OCI-LY3 (cell line): ENCODE data around the gene NSL1.

Experiments used
- H2AFZ ChIP-seq: fragments of 200-600, 300-600 bp; shearing (Covaris generic); 2 replicates; pipeline ENCODE4 v1.6.0; 2014; ENCODE audit warnings: antibody characterized with exemption, low read depth, low read length
- H3K27ac ChIP-seq: fragments of 200-600, 300-600 bp; sonication (generic); 2 replicates; pipeline ENCODE4 v1.5.1; 2014; ENCODE audit warnings: mild to moderate bottlenecking, low read length, moderate library complexity, mixed read lengths
- H3K27me3 ChIP-seq: fragments of 200-600, 300-600 bp; sonication (generic); 2 replicates; pipeline ENCODE4 v1.6.1; 2014; ENCODE audit warnings: low read depth, low read length, mixed read lengths
- H3K36me3 ChIP-seq: fragments of 200-600, 300-600 bp; sonication (generic); replicated peaks from 2 replicates; pipeline ENCODE3; 2014; ENCODE audit warnings: low read depth, low read length, mixed read lengths
- H3K4me1 ChIP-seq: fragments of 300-600, 200-600 bp; sonication (generic); 2 replicates; pipeline ENCODE4 v1.6.1; 2014; ENCODE audit warnings: low read length, mixed read lengths
- H3K4me2 ChIP-seq: fragments of 200-600, 300-600 bp; sonication (generic); 2 replicates; pipeline ENCODE4 v1.6.1; 2014; ENCODE audit warnings: low read length, mixed read lengths
- H3K4me3 ChIP-seq: fragments of 300-600, 200-600 bp; sonication (generic); 2 replicates; pipeline ENCODE4 v1.5.1; 2014; ENCODE audit warnings: antibody characterized with exemption, mild to moderate bottlenecking, low read length, moderate library complexity
- H3K79me2 ChIP-seq: fragments of 300-600, 200-600 bp; shearing (Covaris generic); 2 replicates; pipeline ENCODE4 v1.6.1; 2014; ENCODE audit warnings: mild to moderate bottlenecking, low read length, mixed read lengths
- H3K9ac ChIP-seq: fragments of 300-600, 200-600 bp; shearing (Covaris generic); 2 replicates; pipeline ENCODE4 v1.6.0; 2014; ENCODE audit warnings: mild to moderate bottlenecking, low read length, moderate library complexity
- H3K9me3 ChIP-seq: fragments of 200-600, 300-600 bp; shearing (Covaris generic); 2 replicates; pipeline ENCODE4 v1.6.1; 2014; ENCODE audit warnings: low read length, mixed read lengths; ENCODE audit not compliant: insufficient read depth
- H4K20me1 ChIP-seq: fragments of 200-600, 300-600 bp; sonication (generic); 2 replicates; pipeline ENCODE4 v1.6.1; 2016; ENCODE audit warnings: low read length, mixed read lengths; ENCODE audit not compliant: insufficient read depth
- EZH2phosphoT487 ChIP-seq: fragments of 200-600 bp; shearing (Covaris generic); IDR thresholded peaks from 2 replicates; pipeline ENCODE4 v1.6.1; 2018; ENCODE audit warnings: antibody characterized with exemption, mixed run types, low read depth
- TF ChIP-seq, protein P1 (sequence below): fragments of 200-600, 300-600 bp; sonication (generic); IDR thresholded peaks from 2 replicates; pipeline ENCODE4 v1.5.1; 2014; ENCODE audit warnings: antibody characterized with exemption, low read length, low read depth

NSL1 gene

DNA sequence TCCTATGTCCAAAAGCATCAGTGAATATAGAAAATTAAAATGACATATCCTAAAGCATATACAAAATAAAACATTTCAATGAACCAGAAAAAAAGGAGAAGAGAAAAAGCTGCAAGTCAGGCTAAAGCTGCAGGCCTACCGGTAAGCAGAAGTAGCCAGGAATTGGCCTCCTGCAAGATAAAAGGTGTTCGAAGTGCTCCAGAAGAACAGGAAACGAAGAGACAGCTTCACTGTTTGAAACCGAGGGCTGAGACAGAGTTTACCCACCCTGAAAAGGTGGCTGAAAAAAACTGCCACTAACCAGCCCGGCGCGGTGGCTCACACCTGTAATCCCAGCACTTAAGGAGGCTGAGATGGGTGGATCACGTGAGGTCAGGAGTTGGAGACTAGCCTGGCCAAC lies 37.4 kb downstream of the NSL1 start:
- peaks cover 9% of the 10 kb centered on the region for H4K20me1 ChIP-seq
- no peak overlapping the region for H2AFZ ChIP-seq
- no peaks in the 10 kb centered on the region for H3K27me3 ChIP-seq
- H3K36me3 ChIP-seq, result peaks cover 3% of the 10 kb centered on the region
- H3K9ac ChIP-seq, result peak overlapping the region; percentile 59; the same call in 1 of the 2 replicates
- H3K79me2 ChIP-seq, result peaks cover 37% of the 10 kb centered on the region
- H3K4me1 ChIP-seq, result peaks cover 58% of the 10 kb centered on the region
- H3K27ac ChIP-seq, result peak overlapping the region; percentile 90
- H3K9me3 ChIP-seq, result no peaks in the 10 kb centered on the region
- peak overlapping the region; percentile 94 for H3K4me2 ChIP-seq
- TF ChIP-seq, protein P1, sequence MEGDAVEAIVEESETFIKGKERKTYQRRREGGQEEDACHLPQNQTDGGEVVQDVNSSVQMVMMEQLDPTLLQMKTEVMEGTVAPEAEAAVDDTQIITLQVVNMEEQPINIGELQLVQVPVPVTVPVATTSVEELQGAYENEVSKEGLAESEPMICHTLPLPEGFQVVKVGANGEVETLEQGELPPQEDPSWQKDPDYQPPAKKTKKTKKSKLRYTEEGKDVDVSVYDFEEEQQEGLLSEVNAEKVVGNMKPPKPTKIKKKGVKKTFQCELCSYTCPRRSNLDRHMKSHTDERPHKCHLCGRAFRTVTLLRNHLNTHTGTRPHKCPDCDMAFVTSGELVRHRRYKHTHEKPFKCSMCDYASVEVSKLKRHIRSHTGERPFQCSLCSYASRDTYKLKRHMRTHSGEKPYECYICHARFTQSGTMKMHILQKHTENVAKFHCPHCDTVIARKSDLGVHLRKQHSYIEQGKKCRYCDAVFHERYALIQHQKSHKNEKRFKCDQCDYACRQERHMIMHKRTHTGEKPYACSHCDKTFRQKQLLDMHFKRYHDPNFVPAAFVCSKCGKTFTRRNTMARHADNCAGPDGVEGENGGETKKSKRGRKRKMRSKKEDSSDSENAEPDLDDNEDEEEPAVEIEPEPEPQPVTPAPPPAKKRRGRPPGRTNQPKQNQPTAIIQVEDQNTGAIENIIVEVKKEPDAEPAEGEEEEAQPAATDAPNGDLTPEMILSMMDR, result no peak
- TF ChIP-seq EZH2phosphoT487, result no peak
- H3K4me3 ChIP-seq, result peak overlapping the region; percentile 70

DNA sequence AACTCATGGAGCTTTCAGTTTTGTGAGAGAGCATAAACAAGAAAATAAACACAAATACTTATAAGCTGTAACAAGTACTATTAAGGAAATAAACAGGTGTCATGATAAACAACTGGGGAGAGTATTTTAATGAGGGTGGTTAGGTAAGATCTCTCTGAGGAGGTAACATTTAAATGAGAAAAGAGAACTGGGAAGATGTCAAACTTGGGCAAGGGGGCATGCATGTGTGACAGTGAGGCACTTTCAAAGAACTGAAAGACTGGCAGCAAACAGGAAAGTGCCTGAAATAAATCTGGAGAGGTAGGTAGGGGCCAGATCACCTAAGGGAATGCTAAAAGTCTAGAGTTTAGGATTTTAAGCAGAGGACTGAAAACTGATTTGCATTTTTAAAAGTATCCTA lies 37.8 kb downstream of the NSL1 start:
- no peak overlapping the region for H2AFZ ChIP-seq
- peak overlapping the region; percentile 70 for H3K4me3 ChIP-seq
- H3K36me3 ChIP-seq, result peaks cover 3% of the 10 kb centered on the region
- peak overlapping the region; percentile 90 for H3K27ac ChIP-seq
- peaks cover 63% of the 10 kb centered on the region for H3K4me1 ChIP-seq
- no peaks in the 10 kb centered on the region for H3K27me3 ChIP-seq
- peaks cover 7% of the 10 kb centered on the region; the same call in 1 of the 2 replicates for H4K20me1 ChIP-seq
- TF ChIP-seq, protein P1, result no peak
- no peak for TF ChIP-seq EZH2phosphoT487
- peak overlapping the region; percentile 59 for H3K9ac ChIP-seq
- H3K9me3 ChIP-seq, result no peaks in the 10 kb centered on the region
- peak overlapping the region; percentile 94 for H3K4me2 ChIP-seq
- peaks cover 34% of the 10 kb centered on the region for H3K79me2 ChIP-seq

- peaks cover 37% of the 10 kb centered on the region for H3K79me2 ChIP-seq
Measured at GRCh38 chr1:212752934-212753497, 38.6 kb downstream of the NSL1 start.

DNA sequence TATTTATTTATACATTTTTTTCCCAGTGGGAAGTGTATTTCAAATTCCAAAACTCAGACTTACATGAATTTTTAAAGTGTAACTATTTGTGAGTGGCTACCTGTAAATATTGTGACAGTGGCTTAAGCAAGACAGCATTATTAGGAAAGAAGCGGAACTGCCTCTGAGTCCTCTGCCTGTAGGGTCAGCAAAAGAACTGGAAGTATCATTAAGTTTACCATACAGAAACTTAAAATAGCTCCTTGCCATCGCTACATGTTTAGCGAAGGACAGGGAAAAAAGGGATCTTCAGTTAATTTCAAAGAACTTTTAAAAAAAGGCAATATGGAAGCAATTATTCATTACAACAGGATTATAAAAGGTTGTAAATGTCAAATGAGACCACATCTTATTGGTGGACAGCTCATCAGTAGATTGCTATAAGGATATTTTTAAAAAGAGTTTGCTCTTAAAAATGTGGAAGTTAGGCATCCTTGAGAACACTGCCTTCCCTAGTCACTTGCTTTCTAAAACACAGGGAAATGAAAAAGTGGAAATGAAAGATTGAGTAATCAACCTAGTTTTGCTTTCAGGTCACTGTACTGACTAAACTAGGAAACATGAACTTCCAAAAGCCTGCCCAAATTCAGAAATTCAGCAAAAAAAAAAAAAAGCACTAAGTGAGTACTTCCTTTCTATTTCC lies 39.2 kb downstream of the NSL1 start:
- peaks cover 69% of the 10 kb centered on the region for H3K4me1 ChIP-seq
- H3K4me3 ChIP-seq, result peak overlapping the region; percentile 70
- H3K36me3 ChIP-seq, result peaks cover 4% of the 10 kb centered on the region
- H3K9me3 ChIP-seq, result no peaks in the 10 kb centered on the region
- H3K27ac ChIP-seq, result peak overlapping the region; percentile 90
- no peak overlapping the region for H2AFZ ChIP-seq
- H4K20me1 ChIP-seq, result peaks cover 7% of the 10 kb centered on the region; the same call in 1 of the 2 replicates
- no peak for TF ChIP-seq EZH2phosphoT487
- TF ChIP-seq, protein P1, result no peak
- H3K9ac ChIP-seq, result peak overlapping the region; percentile 59
- no peaks in the 10 kb centered on the region for H3K27me3 ChIP-seq
- peaks cover 35% of the 10 kb centered on the region for H3K79me2 ChIP-seq
- H3K4me2 ChIP-seq, result peak overlapping the region; percentile 94

More at GRCh38 chr1:212752934-212753497, 38.6 kb downstream of the NSL1 start:
- Histone ChIP-seq H3K27me3 (no peaks in the 10 kb centered on the region), H3K9me3 (no peaks in the 10 kb centered on the region), H3K36me3 (peaks cover 5% of the 10 kb centered on the region), H3K4me3 (peak overlapping the region; percentile 70), H3K9ac (peak overlapping the region; percentile 59), H2AFZ (no peak overlapping the region), H3K4me1 (peaks cover 69% of the 10 kb centered on the region), H3K27ac (peak overlapping the region; percentile 90), H4K20me1 (peaks cover 7% of the 10 kb centered on the region; the same call in 1 of the 2 replicates), H3K4me2 (peak overlapping the region; percentile 94)
- TF ChIP-seq EZH2phosphoT487, result no peak
- TF ChIP-seq, protein P1, result no peak
